ENCODE data around the gene RNU7-1. TPM values are rescaled to one million over a fixed set of nuclear protein-coding genes. Genes with fewer than 3 reads are reported as not detected.
A peak's percentile ranks its signal among the peaks of the same experiment; 100 is the strongest.

The RNU7-1 gene
- total RNA-seq, 1 experiment from 2014 or later: not detected

GRCh38 chr12:6963016-6963731, 19.6 kb downstream of the RNU7-1 start (continued):
- TF ChIP-seq NFYB (CRISPR knock-in tag; conservative IDR thresholded peaks at IDR 0.05; ENCODE audit: low read depth) (no peak), SMAD4 (CRISPR knock-in tag; IDR thresholded peaks at IDR 0.05) (no peak), TEAD1 (CRISPR knock-in tag; IDR thresholded peaks at IDR 0.05) (no peak), JAZF1 (CRISPR knock-in tag; IDR thresholded peaks at IDR 0.05) (no peak), ERG (CRISPR knock-in tag; IDR thresholded peaks at IDR 0.05) (no peak), ZNF263 (CRISPR knock-in tag; IDR thresholded peaks at IDR 0.05; ENCODE audit: low read depth) (no peak), E2F4 (CRISPR knock-in tag; IDR thresholded peaks at IDR 0.05; ENCODE audit: borderline replicate concordance, low read depth) (no peak), TEAD4 (CRISPR knock-in tag; IDR thresholded peaks at IDR 0.05) (no peak), TCF7 (CRISPR knock-in tag; IDR thresholded peaks at IDR 0.05; ENCODE audit: low read depth) (no peak), KAT7 (CRISPR knock-in tag; IDR thresholded peaks at IDR 0.05; ENCODE audit: borderline replicate concordance) (peak; percentile 62; the same call in 1 of the 2 replicates), ZNF232 (CRISPR knock-in tag; IDR thresholded peaks at IDR 0.05) (peak; percentile 51; the same call in 1 of the 2 replicates), SP1 (CRISPR knock-in tag; conservative IDR thresholded peaks at IDR 0.05) (peak; percentile 53; the same call in 1 of the 2 replicates)
- TF ChIP-seq, protein P1, sequence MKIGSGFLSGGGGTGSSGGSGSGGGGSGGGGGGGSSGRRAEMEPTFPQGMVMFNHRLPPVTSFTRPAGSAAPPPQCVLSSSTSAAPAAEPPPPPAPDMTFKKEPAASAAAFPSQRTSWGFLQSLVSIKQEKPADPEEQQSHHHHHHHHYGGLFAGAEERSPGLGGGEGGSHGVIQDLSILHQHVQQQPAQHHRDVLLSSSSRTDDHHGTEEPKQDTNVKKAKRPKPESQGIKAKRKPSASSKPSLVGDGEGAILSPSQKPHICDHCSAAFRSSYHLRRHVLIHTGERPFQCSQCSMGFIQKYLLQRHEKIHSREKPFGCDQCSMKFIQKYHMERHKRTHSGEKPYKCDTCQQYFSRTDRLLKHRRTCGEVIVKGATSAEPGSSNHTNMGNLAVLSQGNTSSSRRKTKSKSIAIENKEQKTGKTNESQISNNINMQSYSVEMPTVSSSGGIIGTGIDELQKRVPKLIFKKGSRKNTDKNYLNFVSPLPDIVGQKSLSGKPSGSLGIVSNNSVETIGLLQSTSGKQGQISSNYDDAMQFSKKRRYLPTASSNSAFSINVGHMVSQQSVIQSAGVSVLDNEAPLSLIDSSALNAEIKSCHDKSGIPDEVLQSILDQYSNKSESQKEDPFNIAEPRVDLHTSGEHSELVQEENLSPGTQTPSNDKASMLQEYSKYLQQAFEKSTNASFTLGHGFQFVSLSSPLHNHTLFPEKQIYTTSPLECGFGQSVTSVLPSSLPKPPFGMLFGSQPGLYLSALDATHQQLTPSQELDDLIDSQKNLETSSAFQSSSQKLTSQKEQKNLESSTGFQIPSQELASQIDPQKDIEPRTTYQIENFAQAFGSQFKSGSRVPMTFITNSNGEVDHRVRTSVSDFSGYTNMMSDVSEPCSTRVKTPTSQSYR (CRISPR knock-in tag; IDR thresholded peaks at IDR 0.05): 0 out of 2 replicates have a peak, but pooled peaks have one; percentile 34
- TF ChIP-seq, protein P2, sequence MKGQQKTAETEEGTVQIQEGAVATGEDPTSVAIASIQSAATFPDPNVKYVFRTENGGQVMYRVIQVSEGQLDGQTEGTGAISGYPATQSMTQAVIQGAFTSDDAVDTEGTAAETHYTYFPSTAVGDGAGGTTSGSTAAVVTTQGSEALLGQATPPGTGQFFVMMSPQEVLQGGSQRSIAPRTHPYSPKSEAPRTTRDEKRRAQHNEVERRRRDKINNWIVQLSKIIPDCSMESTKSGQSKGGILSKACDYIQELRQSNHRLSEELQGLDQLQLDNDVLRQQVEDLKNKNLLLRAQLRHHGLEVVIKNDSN (CRISPR knock-in tag; IDR thresholded peaks at IDR 0.05): no peak

GRCh38 chr12:6963791-6964413, 20.3 kb downstream of the RNU7-1 start:
- no peak for ATAC-seq
- DNase-seq (ENCODE audit: low spot score): no peak
- peaks cover 37% of the 10 kb centered on the region for H3K36me3 Mint-ChIP-seq
- peak overlapping the region; percentile 75 for H3K4me3 Mint-ChIP-seq
- no peaks in the 10 kb centered on the region for H3K27me3 Mint-ChIP-seq (ENCODE audit: low read depth)
- ChIA-PET CTCF (interaction anchor here (0.7 to 9.7 kb wide), 16 partner anchors 12 to 181 kb away, joined by 3 to 296 read pairs (median 8); partner anchors contain the start of genes ATN1, C12orf57, CDCA3 and LPCAT3), POLR2A (interaction anchor here (0.7 to 6.6 kb wide), 5 partner anchors 19 to 97 kb away, joined by 3 to 167 read pairs (median 5); partner anchors contain the start of genes C12orf57, RNU7-1 and SPSB2)
- peak overlapping the region; percentile 95 for H3K27ac Mint-ChIP-seq
- H3K9me3 Mint-ChIP-seq: no peaks in the 10 kb centered on the region
- H3K4me1 Mint-ChIP-seq: peaks cover 59% of the 10 kb centered on the region
- no peak for TF ChIP-seq ERG (CRISPR knock-in tag; IDR thresholded peaks at IDR 0.05)
- TF ChIP-seq, protein P3, sequence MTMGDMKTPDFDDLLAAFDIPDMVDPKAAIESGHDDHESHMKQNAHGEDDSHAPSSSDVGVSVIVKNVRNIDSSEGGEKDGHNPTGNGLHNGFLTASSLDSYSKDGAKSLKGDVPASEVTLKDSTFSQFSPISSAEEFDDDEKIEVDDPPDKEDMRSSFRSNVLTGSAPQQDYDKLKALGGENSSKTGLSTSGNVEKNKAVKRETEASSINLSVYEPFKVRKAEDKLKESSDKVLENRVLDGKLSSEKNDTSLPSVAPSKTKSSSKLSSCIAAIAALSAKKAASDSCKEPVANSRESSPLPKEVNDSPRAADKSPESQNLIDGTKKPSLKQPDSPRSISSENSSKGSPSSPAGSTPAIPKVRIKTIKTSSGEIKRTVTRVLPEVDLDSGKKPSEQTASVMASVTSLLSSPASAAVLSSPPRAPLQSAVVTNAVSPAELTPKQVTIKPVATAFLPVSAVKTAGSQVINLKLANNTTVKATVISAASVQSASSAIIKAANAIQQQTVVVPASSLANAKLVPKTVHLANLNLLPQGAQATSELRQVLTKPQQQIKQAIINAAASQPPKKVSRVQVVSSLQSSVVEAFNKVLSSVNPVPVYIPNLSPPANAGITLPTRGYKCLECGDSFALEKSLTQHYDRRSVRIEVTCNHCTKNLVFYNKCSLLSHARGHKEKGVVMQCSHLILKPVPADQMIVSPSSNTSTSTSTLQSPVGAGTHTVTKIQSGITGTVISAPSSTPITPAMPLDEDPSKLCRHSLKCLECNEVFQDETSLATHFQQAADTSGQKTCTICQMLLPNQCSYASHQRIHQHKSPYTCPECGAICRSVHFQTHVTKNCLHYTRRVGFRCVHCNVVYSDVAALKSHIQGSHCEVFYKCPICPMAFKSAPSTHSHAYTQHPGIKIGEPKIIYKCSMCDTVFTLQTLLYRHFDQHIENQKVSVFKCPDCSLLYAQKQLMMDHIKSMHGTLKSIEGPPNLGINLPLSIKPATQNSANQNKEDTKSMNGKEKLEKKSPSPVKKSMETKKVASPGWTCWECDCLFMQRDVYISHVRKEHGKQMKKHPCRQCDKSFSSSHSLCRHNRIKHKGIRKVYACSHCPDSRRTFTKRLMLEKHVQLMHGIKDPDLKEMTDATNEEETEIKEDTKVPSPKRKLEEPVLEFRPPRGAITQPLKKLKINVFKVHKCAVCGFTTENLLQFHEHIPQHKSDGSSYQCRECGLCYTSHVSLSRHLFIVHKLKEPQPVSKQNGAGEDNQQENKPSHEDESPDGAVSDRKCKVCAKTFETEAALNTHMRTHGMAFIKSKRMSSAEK (CRISPR knock-in tag; IDR thresholded peaks at IDR 0.05; ENCODE audit: borderline replicate concordance): no peak
- no peak for TF ChIP-seq MAX (CRISPR knock-in tag; IDR thresholded peaks at IDR 0.05)
- no peak for TF ChIP-seq E2F1 (CRISPR knock-in tag; IDR thresholded peaks at IDR 0.05)
- no peak for TF ChIP-seq NR1H2 (CRISPR knock-in tag; IDR thresholded peaks at IDR 0.05)
- no peak for TF ChIP-seq ZNF263 (CRISPR knock-in tag; IDR thresholded peaks at IDR 0.05; ENCODE audit: low read depth)
- TF ChIP-seq NR2C2 (CRISPR knock-in tag; IDR thresholded peaks at IDR 0.05): no peak
- TF ChIP-seq IRF1 (CRISPR knock-in tag; IDR thresholded peaks at IDR 0.05): no peak

All from WTC11 (cell line).